ENCODE measurements around the gene BEND5.
A peak's percentile ranks its signal among the peaks of the same experiment; 100 is the strongest.

The BEND5 gene, protein sequence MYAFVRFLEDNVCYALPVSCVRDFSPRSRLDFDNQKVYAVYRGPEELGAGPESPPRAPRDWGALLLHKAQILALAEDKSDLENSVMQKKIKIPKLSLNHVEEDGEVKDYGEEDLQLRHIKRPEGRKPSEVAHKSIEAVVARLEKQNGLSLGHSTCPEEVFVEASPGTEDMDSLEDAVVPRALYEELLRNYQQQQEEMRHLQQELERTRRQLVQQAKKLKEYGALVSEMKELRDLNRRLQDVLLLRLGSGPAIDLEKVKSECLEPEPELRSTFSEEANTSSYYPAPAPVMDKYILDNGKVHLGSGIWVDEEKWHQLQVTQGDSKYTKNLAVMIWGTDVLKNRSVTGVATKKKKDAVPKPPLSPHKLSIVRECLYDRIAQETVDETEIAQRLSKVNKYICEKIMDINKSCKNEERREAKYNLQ

GRCh38 chr1:48776393-48777218, at the start of gene BEND5:
BEND5 (minus strand) TSS chr1:48776891; CDS start chr1:48776831, 60 bp downstream.
- DNase-seq, result peak; percentile 68

GRCh38 chr1:48823168-48823567, 46.5 kb upstream of the BEND5 start:
- DNase-seq, result no peak

GRCh38 chr1:48820491-48820890, 43.8 kb upstream of the BEND5 start:
- no peak for DNase-seq

DNA sequence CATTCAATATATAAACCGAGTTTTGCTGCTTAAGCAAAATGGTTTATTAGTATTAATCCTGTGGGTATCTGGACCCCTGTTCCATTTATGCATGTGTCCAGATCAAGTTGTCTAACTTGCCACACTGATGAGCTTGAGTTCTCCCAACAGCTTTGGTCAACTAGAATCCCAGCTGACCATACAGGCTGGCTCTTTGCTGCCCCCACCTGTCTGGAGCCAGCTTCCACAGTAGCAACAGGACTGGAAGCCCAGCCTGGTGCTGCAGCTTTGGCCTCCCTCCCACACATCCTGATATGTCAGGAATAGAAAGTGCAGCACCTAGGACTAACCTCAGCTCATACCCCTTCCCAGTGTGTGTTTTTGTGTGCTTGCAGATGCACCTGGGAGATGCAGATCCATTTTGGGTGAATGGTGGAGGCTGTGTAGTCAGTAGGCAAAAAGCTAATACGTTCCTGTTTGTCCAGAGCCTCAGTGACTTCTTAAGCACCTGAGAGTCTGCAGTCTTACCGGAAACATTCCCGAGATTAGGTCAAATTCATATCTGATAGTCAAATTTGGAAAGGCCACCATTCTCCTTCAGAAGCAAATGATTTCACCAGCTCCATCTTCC, 40.9 kb upstream of the BEND5 start:
- no peak for DNase-seq

- no peak for DNase-seq
These were observed 34.0 kb upstream of the BEND5 start for GRCh38 chr1:48810740-48811139.

GRCh38 chr1:48808496-48808895, 31.8 kb upstream of the BEND5 start:
- DNase-seq, result no peak

DNA sequence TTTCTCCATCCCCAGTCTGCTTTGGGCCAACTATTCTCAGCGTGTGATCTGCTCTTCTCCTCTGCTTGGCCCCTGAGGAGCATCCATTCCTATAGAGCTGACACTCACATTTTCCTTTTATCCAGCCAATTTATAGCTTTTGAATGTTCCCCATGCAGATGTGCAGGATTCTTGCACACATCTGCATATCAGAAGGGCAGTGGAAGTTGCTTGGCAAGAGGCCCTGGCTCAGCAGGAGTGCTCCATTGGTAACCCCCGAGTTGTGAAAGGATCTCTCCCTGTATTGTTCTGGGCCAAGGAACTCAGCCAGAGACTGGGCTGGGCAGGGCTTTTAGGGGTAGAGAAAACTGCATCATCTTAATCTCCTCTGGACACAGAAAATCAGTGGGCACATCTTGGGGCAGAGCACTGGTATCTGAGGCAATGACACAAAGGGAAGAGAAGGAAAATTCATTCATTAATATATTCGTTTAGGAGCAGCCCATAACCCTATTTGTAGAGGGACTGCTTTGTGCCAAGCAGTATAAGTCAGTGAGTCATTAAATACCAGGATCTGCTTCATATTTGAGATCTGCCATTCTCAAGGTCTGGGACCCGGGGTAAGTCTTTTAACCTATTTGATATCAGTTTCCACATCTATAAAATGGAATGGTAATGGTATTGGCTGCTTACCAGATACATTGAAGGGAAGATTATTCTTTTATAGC, 31.0 kb upstream of the BEND5 start:
- DNase-seq, result no peak

GRCh38 chr1:48803474-48803873, 26.8 kb upstream of the BEND5 start:
- no peak for DNase-seq

DNA sequence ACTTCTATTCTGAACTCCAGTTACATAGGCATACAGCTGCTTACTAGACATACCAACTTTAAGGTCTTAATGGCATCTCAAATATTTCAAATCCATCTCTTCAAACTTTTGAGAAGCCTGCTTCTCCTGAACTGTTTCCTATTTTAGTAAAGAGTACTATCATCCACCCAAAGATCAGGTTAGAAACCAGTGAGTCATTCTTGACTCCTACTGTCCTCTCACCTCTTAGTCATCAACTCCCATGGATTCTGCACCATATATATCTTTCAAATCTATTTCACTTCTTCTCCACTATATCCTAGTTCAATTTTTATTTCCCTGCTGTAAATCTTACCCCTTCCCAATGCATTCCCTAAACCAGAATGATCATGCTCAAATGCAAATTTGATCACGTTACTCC, 18.1 kb upstream of the BEND5 start:
- DNase-seq, result no peak

DNA sequence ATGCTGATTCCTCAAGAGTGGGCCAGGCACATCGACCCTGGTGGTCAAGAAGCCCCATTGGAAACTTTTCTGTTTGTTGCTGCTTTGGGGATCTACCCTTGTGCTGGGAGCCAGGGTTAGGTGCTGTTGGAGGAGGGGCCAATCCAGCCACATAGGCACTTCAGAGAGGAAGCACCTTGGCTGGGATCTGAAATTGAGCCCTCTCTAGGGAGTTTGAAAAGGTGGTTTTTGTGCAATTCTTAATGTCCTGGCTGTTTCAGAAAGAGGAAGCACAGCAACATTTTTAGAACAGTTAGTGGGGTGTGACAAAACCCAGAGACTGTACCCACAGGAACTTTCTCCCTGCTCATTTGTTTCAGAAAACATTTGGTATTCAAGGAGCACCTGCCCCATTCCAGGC, 17.2 kb upstream of the BEND5 start:
- DNase-seq, result no peak

DNA sequence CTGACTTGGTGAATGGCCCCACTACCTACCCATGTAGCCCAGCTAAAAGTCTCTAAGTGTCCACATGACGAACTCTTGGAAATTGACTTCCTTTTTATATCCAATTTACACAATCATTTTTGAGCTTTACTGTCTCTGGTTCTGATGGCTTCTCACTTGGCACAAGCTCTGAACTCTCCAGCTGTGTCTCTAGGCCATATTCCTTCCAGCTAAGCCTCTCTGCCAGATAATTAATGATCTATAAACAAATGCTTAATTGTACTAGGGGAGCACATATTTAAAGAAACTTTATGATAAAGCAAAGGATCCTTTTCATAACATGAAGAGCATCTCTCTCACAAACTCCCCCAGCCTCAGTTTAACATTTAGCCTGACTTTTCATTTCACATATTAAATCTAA, 16.3 kb upstream of the BEND5 start:
- no peak for DNase-seq

DNA sequence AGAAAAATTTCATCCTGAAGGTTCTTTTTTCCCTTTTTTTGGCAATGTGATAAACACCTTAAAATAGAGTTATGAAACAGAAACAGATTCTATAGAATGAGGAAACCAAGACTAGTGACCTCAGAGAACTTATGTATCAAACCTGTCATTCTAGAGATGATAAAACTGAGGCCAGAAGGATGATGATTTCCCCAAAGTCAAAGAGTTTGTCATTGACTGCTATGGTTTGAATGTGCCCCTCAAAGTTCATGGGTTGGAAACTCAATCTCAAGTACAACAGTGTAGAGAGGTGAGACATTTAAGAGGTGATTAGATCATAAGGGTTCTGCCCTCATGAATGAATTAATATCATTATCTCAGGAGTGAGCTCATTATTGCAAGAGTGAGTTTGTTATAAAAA, 13.7 kb upstream of the BEND5 start:
- no peak for DNase-seq

DNA sequence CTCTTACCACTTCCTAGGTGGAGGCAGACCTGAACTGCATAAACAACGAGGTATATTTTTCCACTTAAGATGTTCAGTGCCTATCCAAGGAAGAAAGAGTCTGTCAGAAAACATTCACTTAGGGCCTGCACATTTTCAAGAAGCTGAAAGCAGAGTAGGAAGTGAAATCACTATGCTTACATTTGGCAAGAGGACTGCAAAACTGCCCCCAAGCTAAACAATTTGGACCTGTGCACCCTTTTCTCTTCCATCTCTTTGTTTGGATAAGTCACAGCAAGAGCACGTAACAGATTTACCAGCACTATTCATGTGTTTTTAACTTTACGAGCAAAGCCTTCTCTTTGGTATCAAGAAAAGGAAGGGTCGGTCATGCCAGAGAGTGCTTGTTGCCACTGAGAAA, 13.2 kb upstream of the BEND5 start:
- DNase-seq, result no peak

DNA sequence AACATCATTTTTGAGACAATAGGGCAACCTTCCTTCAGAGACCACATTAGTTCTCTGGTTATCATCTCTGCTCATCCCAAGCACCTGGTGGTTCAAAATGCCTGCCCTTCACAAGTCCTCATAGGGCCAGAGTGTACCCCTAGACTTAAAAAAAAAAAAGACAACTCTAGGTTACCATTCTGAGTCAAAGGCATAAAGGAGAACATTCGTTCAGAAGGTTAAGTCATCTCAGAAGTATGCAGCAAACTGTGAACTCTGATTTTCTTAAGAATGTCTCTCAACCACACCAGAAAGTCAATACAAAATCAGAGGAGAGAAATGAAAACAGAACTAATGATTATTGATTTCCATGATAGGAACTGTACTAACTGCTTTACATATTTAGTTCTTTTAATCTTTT, 9.2 kb upstream of the BEND5 start:
- DNase-seq, result no peak

DNA sequence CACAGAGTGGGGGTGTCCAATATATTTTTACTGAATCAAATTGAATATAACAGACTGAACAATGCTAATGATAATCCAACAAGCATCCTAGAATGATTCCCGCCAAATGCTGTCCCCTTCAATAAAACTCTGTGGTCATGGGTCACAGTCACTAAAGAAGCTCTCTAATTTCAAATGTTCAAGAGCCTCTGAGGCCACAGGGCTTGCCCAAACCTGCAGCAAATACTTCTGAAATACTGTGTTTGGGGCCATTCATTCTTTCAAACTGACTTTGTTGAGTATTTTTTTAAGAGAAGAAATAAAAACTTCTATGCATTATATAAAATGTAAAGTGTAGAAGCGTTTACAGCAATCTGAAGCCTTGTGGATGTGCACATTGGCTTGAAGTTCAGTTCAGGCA, 7.6 kb upstream of the BEND5 start:
- no peak for DNase-seq

DNA sequence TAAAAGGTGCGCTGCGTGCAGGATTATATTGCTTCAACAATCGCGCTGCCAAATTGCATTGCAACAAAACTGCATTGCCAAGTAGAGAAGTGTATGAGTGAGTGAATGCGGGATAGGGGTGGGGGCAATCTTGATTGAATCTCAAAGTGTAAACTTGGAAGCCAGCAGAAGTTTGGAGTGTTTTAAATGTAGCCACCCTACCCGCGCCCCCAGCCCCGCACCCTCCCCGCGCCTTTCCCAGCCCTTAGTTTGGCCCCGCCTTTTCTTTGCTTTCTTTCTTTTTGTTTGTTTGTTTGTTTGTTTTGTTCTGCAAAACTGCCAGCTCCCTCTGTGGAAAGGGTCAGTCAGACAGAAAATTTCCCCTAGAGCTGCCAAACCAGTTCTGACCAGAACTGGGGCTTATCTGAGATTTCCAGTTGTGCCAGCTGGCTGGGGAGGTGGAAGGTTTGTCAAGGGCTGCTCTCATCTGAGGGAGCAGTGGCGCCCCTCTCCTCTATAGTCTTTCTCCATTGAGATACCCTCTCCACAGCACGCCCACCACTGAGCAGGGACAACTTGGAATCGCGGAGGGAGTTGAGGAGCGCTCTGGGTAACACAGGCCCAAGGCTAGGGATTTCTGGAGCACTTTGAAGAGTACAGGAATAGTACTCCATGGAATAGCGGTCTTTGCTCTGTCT, 666 bp upstream of the BEND5 start:
- no peak for DNase-seq

GRCh38 chr1:48775831-48776392, 779 bp downstream of the BEND5 start:
- DNase-seq, result no peak

GRCh38 chr1:48773133-48773532, 3.6 kb downstream of the BEND5 start:
- DNase-seq, result no peak

DNA sequence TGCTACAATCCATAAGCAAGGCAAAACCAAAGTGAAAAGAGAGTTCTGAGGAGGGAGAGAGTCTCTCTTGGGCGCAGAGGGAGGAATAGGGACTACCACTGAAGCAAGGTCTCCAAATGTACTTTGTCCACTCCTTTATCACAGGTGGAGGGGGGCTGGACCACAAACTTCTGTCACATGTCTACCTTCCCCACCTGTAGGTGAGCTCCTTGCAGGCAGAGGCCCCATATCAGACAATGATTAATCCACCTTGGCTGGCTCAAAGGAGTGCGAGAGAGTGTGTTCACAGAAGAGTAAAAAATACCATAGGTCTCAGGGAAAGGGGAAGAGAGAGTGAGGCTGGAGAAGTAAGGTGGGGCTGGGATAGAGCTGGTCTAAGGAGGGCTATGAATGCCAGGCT, 4.5 kb downstream of the BEND5 start:
- DNase-seq, result no peak

- no peak for DNase-seq
These were observed 5.1 kb downstream of the BEND5 start for GRCh38 chr1:48771561-48771960.

GRCh38 chr1:48767975-48768510, 8.6 kb downstream of the BEND5 start:
- DNase-seq, result no peak

DNA sequence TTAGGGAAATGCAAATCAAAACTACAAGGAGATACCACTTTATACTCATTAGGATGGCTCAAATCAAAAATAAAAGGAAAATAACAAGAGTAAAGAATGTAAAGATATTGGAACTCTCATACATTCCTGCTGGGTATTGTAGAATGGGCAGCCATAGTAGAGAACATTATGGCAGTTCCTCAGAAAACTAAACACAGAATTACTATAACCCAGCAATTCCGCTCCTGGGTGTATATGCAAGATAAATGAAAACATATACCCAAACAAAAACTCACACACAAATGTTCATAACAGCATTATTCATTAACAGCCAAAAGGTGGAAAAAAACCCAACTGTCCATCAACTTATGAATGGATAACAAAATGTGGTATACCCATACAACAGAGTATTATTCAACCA, 11.4 kb downstream of the BEND5 start:
- no peak for DNase-seq

Data from T1000 (cell line).